Thoracic aorta (tissue), 2 donors: ENCODE data around the gene SLC9A3. TPM values are rescaled to one million over a fixed set of nuclear protein-coding genes. Genes with fewer than 3 reads are reported as not detected.

Experiments
- ATAC-seq: fragments of 150-250 bp; one replicate; pipeline ENCODE4 v1.8.0; 2017; ENCODE audit warnings: low read depth; ENCODE audit not compliant: insufficient number of reproducible peaks, low FRiP score
- DNase-seq: peaks from one replicate; pipeline ENCODE4 v3.0.0-alpha.2; 2020; ENCODE audit warnings: low spot score
- H3K27ac ChIP-seq, 2 donors: fragments of 200-600 bp; sonication (generic); 1 replicate in 1 of 2; 2 replicates in 1 of 2; pipeline ENCODE4 v1.5.1; 2016; ENCODE audit warnings: mild to moderate bottlenecking in 2 of 2, moderate library complexity in 2 of 2
- H3K27me3 ChIP-seq: fragments of 200-600 bp; sonication (generic); replicated peaks from 2 replicates; pipeline ENCODE4 v1.6.0; 2016; ENCODE audit warnings: mild to moderate bottlenecking; ENCODE audit not compliant: insufficient read depth
- H3K36me3 ChIP-seq: fragments of 200-600 bp; sonication (generic); one replicate; pipeline ENCODE4 v1.5.1; 2016
- H3K4me1 ChIP-seq, 2 donors: fragments of 200-600 bp; sonication (generic); 1 replicate in 1 of 2; 2 replicates in 1 of 2; pipeline versions ENCODE4 v1.5.1 to v1.6.0; 2016; ENCODE audit warnings: low read depth in 2 of 2, mild to moderate bottlenecking in 1 of 2; ENCODE audit not compliant: control insufficient read depth in 1 of 2
- H3K4me3 ChIP-seq: fragments of 200-600 bp; sonication (generic); 2 replicates; pipeline ENCODE4 v1.5.1; 2016; ENCODE audit warnings: mild to moderate bottlenecking
- H3K9me3 ChIP-seq: fragments of 200-600 bp; sonication (generic); 2 replicates; pipeline ENCODE4 v1.5.1; 2016
- CTCF ChIP-seq: fragments of 200-600 bp; sonication (generic); IDR thresholded peaks from one replicate; pipeline ENCODE4 v1.5.1; 2019; ENCODE audit warnings: antibody characterized with exemption
- total RNA-seq, 2 donors: library from RNA; depleted of rRNA; stranded (reverse); fragments of >200 nt; gene quantifications; one replicate each; pipeline versions ENCODE4 v1.1.0 to v1.2.3, GENCODE V29; 2016

Gene SLC9A3
- total RNA-seq, 2 donors from 2014 or later, result 1.6 to 1.8 TPM

GRCh38 chr5:427415-428087 is 96.7 kb downstream of the SLC9A3 start:
- no peaks in the 10 kb centered on the region for H3K36me3 ChIP-seq
- H3K4me1 ChIP-seq, result no peaks in the 10 kb centered on the region
- H3K4me3 ChIP-seq, result no peak overlapping the region
- no peaks in the 10 kb centered on the region for H3K9me3 ChIP-seq
- ATAC-seq (no peak), DNase-seq (no peak)
- no peak overlapping the region for H3K27ac ChIP-seq
- TF ChIP-seq CTCF, result no peak
- H3K27me3 ChIP-seq, result no peaks in the 10 kb centered on the region

DNA sequence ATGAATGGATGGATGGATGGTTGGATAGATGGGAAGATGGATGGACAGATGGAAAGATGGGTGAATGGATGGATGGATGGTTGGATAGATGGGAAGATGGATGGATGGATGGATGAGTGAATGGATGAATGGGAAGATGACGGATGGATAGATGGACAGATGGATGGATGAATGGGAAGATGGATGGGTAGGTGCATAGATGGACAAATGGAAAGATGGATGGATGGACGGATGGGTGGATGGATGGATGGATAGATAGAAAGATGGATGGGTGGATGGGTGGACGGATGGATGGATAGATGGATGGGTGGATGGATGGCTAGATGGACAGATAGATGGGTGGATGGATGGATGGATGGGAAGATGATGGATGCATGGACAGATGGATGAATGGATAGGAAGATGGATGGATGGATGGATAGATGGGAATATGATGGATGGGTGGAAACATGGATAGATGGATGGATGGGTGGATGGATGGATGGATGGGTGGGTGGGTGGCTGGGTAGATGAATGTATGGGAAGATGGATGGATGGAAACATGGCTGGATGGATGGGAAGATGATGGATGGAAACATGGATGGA is 97.8 kb downstream of the SLC9A3 start:
- ATAC-seq (no peak), DNase-seq (no peak)
- Histone ChIP-seq H3K9me3 (no peaks in the 10 kb centered on the region), H3K4me1 (no peaks in the 10 kb centered on the region), H3K27ac (no peak overlapping the region), H3K4me3 (no peak overlapping the region), H3K36me3 (no peaks in the 10 kb centered on the region), H3K27me3 (no peaks in the 10 kb centered on the region)
- no peak for TF ChIP-seq CTCF

GRCh38 chr5:425714-426113 is 98.5 kb downstream of the SLC9A3 start:
- no peak for DNase-seq
- Histone ChIP-seq H3K4me1 (no peaks in the 10 kb centered on the region), H3K4me3 (no peak overlapping the region), H3K9me3 (no peaks in the 10 kb centered on the region), H3K27me3 (no peaks in the 10 kb centered on the region), H3K36me3 (no peaks in the 10 kb centered on the region), H3K27ac (no peak overlapping the region)
- no peak for ATAC-seq
- TF ChIP-seq CTCF, result no peak

- no peak for ATAC-seq
- H3K4me1 ChIP-seq, result no peaks in the 10 kb centered on the region
- H3K9me3 ChIP-seq, result no peaks in the 10 kb centered on the region
- no peaks in the 10 kb centered on the region for H3K27me3 ChIP-seq
- H3K27ac ChIP-seq, result no peak overlapping the region
- no peak for TF ChIP-seq CTCF
- H3K4me3 ChIP-seq, result no peak overlapping the region
- DNase-seq, result no peak
- H3K36me3 ChIP-seq, result no peaks in the 10 kb centered on the region
These were observed 99.7 kb downstream of the SLC9A3 start for GRCh38 chr5:424301-425110.

GRCh38 chr5:423626-424261 is 100.5 kb downstream of the SLC9A3 start:
- no peak for ATAC-seq
- no peaks in the 10 kb centered on the region for H3K4me1 ChIP-seq
- no peak overlapping the region for H3K4me3 ChIP-seq
- TF ChIP-seq CTCF, result no peak
- H3K27ac ChIP-seq, result no peak overlapping the region
- H3K36me3 ChIP-seq, result no peaks in the 10 kb centered on the region
- H3K9me3 ChIP-seq, result no peaks in the 10 kb centered on the region
- DNase-seq, result no peak
- H3K27me3 ChIP-seq, result no peaks in the 10 kb centered on the region
